ENCODE data around the gene JADE3.

The JADE3 gene

DNA sequence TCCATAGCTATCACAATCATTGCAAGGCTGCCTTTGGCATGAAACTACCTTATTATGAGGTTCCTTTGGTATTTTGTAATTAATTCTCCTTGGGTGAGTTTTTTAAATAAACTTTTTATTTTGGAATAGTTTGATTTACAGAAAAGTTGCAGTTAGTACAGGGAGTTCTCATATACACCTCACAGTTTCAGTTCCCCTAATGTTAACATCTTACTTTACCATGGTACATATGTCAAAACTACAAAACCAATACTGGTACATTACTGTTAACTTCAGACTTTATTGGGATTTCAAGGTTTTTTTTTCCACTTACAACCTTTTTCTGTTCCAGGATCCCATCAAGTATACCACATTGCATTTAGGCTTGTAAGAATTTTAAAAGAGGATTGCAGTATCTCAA, 114.0 kb downstream of the JADE3 start:
- DNase-seq (ENCODE audit: low read depth, low spot score): no peak

DNA sequence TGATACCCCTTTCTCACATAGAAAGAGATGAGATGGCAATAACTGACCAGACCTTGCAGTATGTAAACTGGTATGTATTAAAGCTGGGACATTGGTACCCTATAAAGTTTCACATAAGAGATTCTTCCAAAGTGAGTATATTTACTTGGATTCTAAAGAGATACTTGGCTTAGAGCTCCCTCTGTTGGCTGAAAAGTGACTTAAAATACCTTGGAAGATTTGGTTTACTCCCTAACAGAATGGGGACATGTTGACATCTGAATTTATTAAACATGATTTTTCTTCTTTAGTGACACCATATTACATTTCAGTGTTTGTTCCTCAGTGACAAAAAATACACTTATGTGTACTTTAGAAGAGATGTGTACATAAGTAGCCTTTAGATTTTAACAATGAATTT, 118.1 kb downstream of the JADE3 start:
- DNase-seq (ENCODE audit: low read depth, low spot score): peak; percentile 74

DNA sequence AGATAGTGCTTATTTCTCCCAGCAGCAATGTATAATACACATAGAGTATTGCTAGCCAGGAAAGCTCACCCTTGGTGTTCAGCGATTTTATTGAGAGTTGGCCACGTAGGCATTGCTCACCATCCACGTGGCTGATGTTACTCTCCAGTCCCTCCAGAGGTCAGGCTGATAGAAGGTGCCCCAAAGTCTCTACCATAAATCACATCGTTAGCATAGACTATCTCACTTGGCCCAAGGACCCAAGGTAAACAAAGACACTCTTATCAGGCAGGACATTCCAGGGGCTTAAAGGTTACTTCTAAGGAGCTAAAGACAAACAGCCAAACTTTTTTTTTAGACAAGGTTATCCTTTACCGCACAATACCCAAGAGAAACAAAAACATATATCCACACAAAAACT, 135.8 kb downstream of the JADE3 start:
- DNase-seq (ENCODE audit: low read depth, low spot score): no peak

DNA sequence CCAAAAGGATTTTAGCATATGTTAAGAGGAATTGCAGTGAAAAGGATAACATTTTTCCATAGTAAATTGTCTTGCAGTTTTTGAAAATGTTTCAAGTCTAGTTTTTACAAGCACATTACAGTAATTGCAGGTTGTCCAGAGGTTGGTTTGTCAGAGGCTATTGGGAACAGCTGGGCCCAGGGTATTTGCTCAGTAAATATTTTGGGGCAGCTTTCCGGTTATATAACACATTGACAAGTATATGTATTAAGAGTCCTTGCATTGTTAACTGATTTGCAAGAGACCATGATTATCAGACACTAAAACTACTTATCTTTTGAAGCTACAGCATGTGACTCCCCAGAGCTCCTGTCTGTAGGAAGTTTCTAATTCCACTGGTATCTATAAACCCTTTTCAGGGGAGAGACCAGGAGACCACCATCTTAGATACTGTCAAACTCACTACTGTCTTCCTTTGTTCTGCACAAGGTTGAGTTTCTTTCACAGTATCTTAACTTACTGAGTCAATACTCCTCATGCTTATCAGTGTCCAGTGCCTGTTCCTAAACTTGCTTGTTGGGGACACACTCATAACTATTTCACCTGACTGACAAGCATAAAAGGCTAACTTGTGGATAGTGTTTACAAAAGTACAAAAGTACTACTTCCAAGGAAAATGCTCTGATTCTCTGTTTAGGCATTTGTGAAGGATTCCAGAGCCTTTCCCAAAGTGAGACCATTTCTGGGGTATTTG, 147.1 kb downstream of the JADE3 start:
- no peak for DNase-seq (ENCODE audit: low read depth, low spot score)

DNA sequence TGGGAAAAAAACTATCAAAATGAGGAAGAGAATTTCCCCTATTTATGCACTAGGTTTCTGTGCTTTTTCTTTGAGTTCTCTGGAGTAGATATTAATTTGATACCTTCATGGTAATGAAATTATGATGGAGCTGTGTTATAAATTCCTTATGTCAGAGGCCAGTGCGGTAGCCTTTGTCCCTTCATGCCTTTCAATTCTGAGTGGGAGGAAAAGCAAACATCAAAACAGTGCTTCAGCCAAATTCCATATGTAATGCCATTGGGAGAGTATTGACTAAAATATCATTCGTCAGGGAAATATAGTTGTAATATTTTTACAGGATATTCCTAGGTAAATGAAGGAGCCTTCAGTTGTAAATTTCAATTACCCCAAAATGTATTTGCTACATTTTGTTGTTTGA, 148.5 kb downstream of the JADE3 start:
- no peak for DNase-seq (ENCODE audit: low read depth, low spot score)

DNA sequence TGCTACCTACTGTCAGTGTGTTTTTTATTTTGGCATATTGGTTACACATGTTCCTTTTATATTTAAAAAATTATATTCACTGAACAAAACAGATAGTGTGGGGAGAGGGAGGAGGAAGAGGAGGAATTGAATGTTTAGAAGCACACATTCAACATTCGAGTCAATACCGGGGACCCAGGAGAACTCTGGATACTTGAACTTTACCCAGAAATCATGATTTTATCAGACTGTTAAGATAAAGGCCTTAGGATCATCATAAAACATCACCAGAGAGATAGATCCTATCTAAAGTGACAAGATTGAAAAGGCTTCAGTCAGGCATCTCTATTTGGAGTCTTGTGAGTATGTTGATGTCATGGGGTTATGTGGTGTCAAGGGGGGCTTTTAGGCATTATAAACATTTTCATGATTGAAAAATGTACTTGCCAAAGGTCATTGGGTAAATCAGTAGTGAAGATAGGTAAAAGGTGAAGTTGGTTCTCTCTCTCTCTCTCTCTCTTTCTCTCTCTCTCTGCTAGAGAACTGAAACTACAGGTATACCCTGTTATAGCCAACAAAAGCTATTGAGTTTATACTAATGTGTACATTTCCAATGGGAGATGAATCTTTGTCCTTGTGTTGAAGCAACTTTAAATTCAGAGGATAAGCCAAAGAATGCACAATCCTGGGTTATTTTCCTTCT, 149.2 kb downstream of the JADE3 start:
- no peak for DNase-seq (ENCODE audit: low read depth, low spot score)

DNA sequence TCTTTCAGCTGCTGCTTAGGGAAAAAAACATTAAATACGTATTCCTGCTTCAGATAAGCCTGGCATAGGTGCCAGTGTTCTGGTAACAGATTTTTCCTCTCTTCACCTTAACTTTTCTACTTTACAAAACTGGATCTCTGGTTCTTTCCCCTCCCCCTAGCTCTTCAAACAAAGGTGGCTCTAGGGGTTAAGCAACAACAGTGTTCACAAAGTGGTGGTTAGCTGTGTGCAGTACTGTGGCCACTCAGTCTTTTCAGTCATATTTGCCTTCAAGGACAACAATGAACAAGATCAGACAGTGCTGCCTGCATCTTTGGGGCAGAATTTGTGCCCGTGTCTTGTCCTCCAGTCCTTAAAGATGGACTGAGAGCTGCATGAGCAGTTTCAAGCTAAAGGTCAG, 151.0 kb downstream of the JADE3 start:
- no peak for DNase-seq (ENCODE audit: low read depth, low spot score)

DNA sequence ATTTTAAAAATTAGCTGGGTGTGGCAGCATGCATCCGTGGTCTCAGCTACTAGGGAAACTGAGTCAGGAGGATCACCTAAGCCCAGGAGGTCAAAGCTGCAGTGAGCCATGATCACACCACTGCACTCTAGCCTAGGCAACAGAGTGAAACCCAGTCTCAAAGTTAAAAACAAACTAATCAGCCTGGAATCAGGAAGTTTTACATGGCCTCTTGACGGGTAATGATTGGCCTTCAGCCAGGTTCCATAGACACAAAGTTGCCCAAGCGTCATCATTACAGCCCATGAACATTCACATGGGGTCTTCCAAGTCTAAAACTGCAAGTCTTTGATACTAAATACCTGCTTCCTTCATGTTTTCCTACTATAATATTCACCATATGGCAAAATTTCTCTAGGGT, 156.0 kb downstream of the JADE3 start:
- no peak for DNase-seq (ENCODE audit: low read depth, low spot score)

DNA sequence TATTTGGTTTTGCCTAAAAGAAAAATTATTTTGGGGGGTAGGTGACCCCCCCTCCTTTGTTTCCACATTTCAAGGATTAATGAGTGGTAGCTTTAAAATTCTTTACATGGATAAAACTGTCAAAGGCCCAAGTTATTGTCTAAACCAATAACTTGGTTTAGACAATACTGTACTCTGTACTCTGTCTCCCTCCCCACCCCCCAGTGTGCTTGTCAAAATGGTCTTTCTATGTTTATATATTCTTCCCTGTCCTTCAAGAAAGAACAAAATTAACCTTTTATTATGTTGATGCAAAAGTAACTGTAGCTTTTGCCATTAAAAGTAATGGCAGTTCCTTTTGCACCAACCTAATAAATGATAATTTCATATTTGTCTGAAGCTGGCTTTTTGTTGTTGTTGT, 156.5 kb downstream of the JADE3 start:
- DNase-seq (ENCODE audit: low read depth, low spot score): no peak

DNA sequence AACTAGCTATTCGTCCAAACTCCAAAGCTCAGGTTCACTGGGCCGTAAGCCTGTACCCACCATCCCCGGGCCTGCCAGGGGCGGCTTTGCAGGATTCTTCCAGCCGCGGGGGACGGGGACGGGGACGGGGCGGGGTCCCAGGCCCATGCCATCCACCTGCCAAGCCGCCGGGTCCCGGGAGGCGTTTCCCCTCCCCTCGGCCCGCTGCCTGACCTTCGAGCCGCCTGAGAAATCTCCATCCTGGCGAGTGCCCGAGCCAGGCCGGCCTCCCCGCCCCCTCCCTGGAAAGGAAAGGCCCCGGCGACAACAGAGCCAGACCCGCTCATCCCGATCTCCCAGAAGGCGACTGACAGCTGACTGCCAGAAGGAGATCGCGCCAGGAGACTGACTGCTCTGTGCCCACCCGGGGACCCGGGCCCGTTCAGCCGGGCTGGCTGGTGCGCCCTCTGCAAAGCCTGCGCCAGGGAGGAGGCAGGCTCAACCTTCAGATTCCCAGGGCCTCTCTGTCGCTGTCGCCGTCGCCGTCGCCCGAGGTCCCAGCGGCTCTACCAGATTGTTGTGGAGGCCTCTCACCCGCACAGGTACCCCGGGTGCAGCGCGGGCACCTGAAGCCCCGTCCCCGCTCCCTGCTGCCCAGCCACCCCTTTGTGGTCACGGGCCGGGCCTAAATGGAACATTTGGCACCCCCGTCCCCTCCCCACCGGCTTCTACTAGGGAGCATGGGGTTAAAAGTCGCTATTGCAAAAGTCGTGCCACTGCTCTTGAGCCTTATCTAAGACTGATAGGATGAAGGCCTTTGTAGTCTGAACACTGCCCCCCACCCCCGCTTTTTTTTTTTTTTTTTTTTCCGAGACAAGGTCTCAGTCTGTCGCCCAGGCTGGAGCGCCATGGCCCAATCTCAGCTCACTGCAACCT, 166.2 kb downstream of the JADE3 start, which contains the start of gene RGN:
RGN (plus strand) TSS at position 315 of the 915 bp plus-strand sequence. CDS start 2,702 bp downstream, outside the sequence.
- peak; percentile 4 for DNase-seq (ENCODE audit: low read depth, low spot score)

DNA sequence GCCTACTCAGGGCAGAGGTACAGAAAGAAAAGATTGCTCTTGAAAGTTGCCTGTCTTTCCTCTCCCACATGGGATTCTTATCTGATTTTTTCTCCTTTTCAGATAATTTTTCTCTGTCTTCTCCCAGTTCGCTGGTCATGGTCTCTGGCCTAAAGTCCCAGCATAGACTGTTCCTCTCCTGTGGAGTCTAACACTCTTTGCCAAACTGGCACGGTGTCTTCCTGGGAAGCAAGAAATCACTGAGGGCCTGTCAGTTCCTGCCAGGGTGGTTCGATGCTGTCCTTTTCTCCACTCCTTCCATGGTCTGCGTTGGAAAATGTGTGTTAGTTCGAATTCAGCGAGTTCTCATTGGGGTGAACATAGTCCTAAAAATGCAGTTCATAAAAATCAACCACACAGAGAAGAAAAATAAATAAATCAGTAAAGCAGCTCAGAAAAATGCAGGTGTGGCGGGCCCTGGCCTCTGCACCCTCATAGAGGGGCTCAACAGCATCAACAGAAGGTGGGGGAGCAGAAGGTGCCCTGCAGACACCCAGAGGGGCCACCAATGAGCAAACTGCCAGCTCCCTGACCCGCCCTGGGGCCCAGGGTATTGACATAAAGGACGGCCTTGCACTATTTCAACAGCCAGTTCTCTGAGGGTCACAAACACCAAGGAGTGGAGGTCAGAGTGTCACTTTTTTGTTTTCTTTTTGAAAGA, 168.1 kb downstream of the JADE3 start:
- no peak for DNase-seq (ENCODE audit: low read depth, low spot score)

DNA sequence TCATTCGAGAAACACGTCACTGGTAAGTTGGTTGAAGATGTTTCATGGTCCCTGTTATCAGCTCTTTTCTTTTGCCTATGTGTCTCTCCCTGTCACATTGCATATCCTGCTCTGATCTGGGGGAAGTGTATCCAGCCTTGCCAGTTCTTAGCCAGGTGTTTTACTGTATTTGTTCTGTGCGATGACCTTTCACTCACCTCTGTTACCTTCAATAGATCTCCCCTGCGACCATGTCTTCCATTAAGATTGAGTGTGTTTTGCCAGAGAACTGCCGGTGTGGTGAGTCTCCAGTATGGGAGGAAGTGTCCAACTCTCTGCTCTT, 168.7 kb downstream of the JADE3 start:
- DNase-seq (ENCODE audit: low read depth, low spot score): no peak

DNA sequence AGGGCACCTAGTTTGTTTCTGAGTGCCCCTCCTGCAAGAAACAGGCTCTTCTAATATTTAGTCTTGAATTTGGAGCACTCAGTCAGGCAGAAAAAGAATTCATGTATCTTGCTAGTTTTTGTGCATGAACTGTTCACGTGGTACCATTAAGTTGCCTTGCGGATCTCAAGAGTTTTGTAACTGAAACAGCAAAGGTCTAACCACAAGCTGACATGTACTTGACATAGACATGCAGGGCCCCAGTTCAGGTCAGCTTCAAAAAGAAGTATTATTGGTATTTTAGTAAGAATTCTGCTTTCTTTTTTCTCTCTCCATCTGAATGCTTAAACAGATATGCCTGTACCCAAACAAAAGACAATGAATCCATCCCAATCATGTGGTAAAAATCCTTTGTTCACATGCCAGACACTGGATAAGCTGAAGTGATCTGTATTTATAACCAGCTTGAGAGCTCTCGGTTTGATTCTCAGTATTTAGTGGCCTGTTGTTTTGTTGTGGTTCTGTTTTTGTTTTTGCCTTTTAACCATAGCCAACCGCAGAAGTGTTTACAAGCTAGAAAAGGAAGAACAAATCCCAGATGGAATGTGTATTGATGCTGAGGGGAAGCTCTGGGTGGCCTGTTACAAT, 179.0 kb downstream of the JADE3 start:
- peak; percentile 48 for DNase-seq (ENCODE audit: low read depth, low spot score)

DNA sequence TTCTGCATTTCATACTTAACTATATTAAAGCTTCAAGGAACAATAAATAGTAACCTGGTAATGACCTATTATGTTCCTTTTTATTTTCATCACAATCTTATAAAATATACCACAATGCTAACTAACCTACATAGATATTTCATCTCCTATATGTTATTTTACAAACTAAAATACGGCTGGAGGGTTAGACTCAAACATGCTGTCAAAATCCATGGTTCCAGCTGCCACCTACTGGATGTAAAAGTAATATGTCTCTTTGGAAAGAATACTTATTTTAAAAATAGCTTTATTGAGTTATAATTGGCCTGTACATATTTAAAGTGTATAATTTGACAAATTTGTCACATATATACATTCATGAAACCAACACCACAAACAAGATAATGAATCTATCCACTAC, 181.0 kb downstream of the JADE3 start:
- peak; percentile 41 for DNase-seq (ENCODE audit: low read depth, low spot score)

DNA sequence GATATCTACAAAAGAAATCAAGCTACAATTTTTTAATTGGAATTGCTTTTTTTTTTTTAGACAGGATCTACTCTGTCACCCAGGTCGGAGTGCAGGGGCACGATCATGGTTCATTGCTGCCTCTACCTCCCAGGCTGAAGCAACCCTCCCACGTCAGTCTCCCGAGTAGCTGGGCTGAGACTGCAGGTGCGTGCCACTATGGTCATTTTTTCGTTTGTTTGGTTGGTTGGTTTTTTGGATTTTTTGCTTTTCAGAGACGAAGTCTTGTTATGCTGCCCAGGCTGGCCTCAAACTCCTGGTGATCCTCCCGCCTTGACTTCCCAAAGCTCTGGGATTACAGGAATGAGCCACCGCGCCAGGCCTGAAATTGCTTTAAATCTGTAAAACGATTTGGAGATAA, 181.6 kb downstream of the JADE3 start:
- DNase-seq (ENCODE audit: low read depth, low spot score): no peak

DNA sequence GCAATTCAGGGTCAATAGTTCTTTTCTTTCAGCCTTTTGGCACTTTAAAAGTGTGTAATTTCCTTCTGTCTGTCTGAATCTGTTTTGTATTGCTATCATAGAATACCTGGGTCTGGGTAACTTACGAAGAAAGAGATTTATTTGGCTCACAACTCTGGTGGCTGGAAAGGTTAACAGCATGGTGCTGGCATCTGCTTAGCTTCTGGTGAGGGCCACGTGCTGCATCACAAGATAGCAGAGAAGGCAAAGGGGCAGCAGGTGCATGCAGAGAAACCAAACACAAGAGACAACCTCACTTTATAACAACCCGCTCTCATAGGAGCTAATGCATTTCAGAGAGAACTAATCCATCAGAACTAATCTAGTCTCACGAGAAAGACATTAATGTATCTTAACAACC, 184.8 kb downstream of the JADE3 start:
- no peak for DNase-seq (ENCODE audit: low read depth, low spot score)

DNA sequence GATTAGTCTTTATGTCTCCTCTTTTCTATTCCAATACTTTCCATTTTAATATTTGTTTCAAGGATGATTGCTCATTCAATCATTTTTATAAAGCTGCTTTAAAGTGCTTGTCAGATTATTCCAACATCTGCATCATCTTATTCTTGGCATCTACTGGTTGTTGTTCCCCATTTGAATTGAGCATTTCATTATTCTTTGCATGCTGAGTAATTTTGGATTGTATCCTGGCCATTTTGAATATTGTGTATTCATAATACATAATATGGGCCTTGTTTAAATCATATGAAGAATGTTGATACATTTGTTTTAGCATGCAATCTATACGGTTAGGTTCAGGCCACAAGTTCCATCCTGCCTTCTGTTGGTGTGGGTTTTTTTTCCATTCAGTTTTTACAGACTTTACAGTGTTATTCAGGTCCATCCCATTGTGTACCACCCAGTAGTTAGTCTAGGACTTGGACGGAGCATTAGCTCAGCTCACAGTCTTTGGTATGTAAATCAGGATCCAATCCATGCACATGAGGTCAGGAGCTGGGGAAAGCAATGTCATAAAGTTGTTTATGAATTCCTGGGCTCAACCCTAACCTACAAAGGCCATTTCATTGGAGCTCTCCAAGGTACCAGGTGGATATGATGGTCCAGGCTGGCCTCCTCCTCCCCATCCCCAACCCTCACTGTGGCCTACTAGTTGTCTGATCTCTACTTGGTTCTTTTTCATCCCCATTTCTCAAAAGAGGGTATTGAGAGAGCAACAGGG, 186.3 kb downstream of the JADE3 start:
- DNase-seq (ENCODE audit: low read depth, low spot score): no peak

DNA sequence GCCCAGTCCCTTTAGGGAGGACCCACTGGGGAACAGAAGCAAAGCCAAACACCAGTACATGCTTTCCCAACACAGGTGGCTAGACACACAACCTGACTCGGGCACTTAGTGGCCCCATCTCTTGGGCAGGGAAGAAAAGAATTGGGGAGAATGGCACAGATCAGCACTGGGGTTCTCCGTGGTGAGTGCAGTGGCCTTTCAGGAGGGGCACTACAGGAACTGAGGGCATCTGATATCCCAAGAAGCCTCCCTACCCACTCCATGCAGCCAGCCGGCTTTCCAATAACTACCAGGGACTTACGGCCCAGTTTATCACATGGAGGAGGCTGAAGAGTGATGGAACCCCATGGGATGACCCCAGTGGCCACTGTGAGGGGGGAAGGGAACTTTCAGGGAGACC, 189.0 kb downstream of the JADE3 start:
- DNase-seq (ENCODE audit: low read depth, low spot score): no peak
